HG03175 (cell line): ENCODE results near the gene DGKG.

ENCODE experiments used
- ATAC-seq: cut with Tn5 transposase; IDR thresholded peaks from one replicate; pipeline ENCODE4 v1.9.1; 2021; ENCODE audit warnings: mild to moderate bottlenecking, moderate library complexity; ENCODE audit not compliant: unreplicated experiment

Gene DGKG

GRCh38 chr3:186247821-186248814 is 113.9 kb downstream of the DGKG start:
- ATAC-seq: no peak

- ATAC-seq: no peak
Observed at GRCh38 chr3:186246941-186247340, 115.1 kb downstream of the DGKG start.

GRCh38 chr3:186244016-186244415 is 118.0 kb downstream of the DGKG start:
- ATAC-seq: no peak

GRCh38 chr3:186241910-186242821 is 119.9 kb downstream of the DGKG start:
- ATAC-seq: peak; percentile 53

GRCh38 chr3:186239321-186239720 is 122.7 kb downstream of the DGKG start:
- ATAC-seq: no peak

- ATAC-seq: peak; percentile 40
Observed at GRCh38 chr3:186237915-186238314, 124.1 kb downstream of the DGKG start.

- no peak for ATAC-seq
Observed at GRCh38 chr3:186236357-186237020, 125.5 kb downstream of the DGKG start.

GRCh38 chr3:186235554-186235953 is 126.5 kb downstream of the DGKG start:
- peak; percentile 83 for ATAC-seq

- no peak for ATAC-seq
Observed at GRCh38 chr3:186234152-186234551, 127.9 kb downstream of the DGKG start.

- ATAC-seq: no peak
Observed at GRCh38 chr3:186226482-186226881, 135.6 kb downstream of the DGKG start.

- ATAC-seq: no peak
Observed at GRCh38 chr3:186225603-186226002, 136.4 kb downstream of the DGKG start.

GRCh38 chr3:186224041-186224610 is 137.9 kb downstream of the DGKG start:
- ATAC-seq: no peak

- ATAC-seq: no peak
Observed at GRCh38 chr3:186223476-186223875, 138.6 kb downstream of the DGKG start.

- no peak for ATAC-seq
Observed at GRCh38 chr3:186221760-186222378, 140.2 kb downstream of the DGKG start.

GRCh38 chr3:186220911-186221645 is 141.0 kb downstream of the DGKG start:
- no peak for ATAC-seq

- ATAC-seq: no peak
Observed at GRCh38 chr3:186220365-186220764, 141.7 kb downstream of the DGKG start.

- ATAC-seq: no peak
Observed at GRCh38 chr3:186219211-186219638, 142.8 kb downstream of the DGKG start.

GRCh38 chr3:186218421-186218820 is 143.6 kb downstream of the DGKG start:
- ATAC-seq: no peak

- ATAC-seq: peak; percentile 88
Observed at GRCh38 chr3:186217820-186218164, 144.2 kb downstream of the DGKG start.
